GM12873 (cell line): Measurements from ENCODE around the gene CNTNAP2.

ENCODE experiments used
- CTCF ChIP-seq: IDR thresholded peaks from 2 replicates; pipeline ENCODE4 v1.5.1; 2012; ENCODE audit warnings: low read depth, mild to moderate bottlenecking, moderate library complexity, low read length, control low read depth; ENCODE audit not compliant: insufficient read depth; ENCODE audit errors: missing control alignments

Gene CNTNAP2

GRCh38 chr7:146096994-146097393 is 19.6 kb upstream of the CNTNAP2 start:
- peak; percentile 25 for TF ChIP-seq CTCF

- TF ChIP-seq CTCF = no peak
These were observed 10.3 kb upstream of the CNTNAP2 start for GRCh38 chr7:146106319-146106718.

GRCh38 chr7:146112755-146113154 is 3.8 kb upstream of the CNTNAP2 start:
- TF ChIP-seq CTCF = no peak

- no peak for TF ChIP-seq CTCF
These were observed 1.1 kb upstream of the CNTNAP2 start for GRCh38 chr7:146115548-146115850.

- no peak for TF ChIP-seq CTCF
These were observed 615 bp upstream of the CNTNAP2 start for GRCh38 chr7:146115851-146116520.

GRCh38 chr7:146117576-146117975 is 975 bp downstream of the CNTNAP2 start:
- no peak for TF ChIP-seq CTCF

- no peak for TF ChIP-seq CTCF
These were observed 2.4 kb downstream of the CNTNAP2 start for GRCh38 chr7:146119002-146119401.

- TF ChIP-seq CTCF = no peak
These were observed 7.1 kb downstream of the CNTNAP2 start for GRCh38 chr7:146123715-146124114.
